RWPE1 (cell line): ENCODE results near the gene SLC9A1.

Experiments used
- CTCF ChIA-PET: fragments of 350-600 bp; sonication (Branson Sonifier 250); formaldehyde crosslinking; extraction: SDS; loops from one replicate; lab custom pipeline; 2021; lab: Yijun Ruan, JAX
- POLR2A ChIA-PET: fragments of 400-600 bp; formaldehyde crosslinking; extraction: SDS; loops from one replicate; lab custom pipeline; 2020; ENCODE audit warnings: antibody characterized with exemption; ENCODE audit not compliant: low non-redundant PET; lab: Yijun Ruan, JAX
- DNase-seq: peaks from one replicate; pipeline ENCODE4 v3.0.0; 2012; ENCODE audit warnings: low spot score
- H3K27ac ChIP-seq: fragments of 450-650 bp; 2 replicates; pipeline ENCODE4 v1.5.1; 2017
- CTCF ChIP-seq: fragments of 450-650 bp; conservative IDR thresholded peaks from 2 replicates; pipeline ENCODE4 v1.5.1; 2017; ENCODE audit warnings: low read depth, mild to moderate bottlenecking

Gene SLC9A1

GRCh38 chr1:27133158-27133557 lies 21.8 kb downstream of the SLC9A1 start:
- CTCF ChIA-PET = interaction anchor here (0.6 kb wide), 1 partner anchor 846 kb away, joined by 3 read pairs; no protein-coding TSS in a partner anchor
- H3K27ac ChIP-seq = peak overlapping the region; percentile 18; the same call in 1 of the 2 replicates
- POLR2A ChIA-PET = no interaction called here
- no peak for TF ChIP-seq CTCF
- no peak for DNase-seq

GRCh38 chr1:27132624-27133023 lies 22.3 kb downstream of the SLC9A1 start:
- no peak for DNase-seq
- ChIA-PET POLR2A (no interaction called here), CTCF (no interaction called here)
- peak overlapping the region; percentile 18; the same call in 1 of the 2 replicates for H3K27ac ChIP-seq
- no peak for TF ChIP-seq CTCF

GRCh38 chr1:27132147-27132546 lies 22.8 kb downstream of the SLC9A1 start:
- no peak for TF ChIP-seq CTCF
- POLR2A ChIA-PET = no interaction called here
- CTCF ChIA-PET = no interaction called here
- no peak overlapping the region for H3K27ac ChIP-seq
- DNase-seq = no peak

GRCh38 chr1:27130798-27131197 lies 24.1 kb downstream of the SLC9A1 start:
- no peak for DNase-seq
- CTCF ChIA-PET = interaction anchor here (0.6 kb wide), 1 partner anchor 87 kb away, joined by 3 read pairs; no protein-coding TSS in a partner anchor

GRCh38 chr1:27129225-27129624 lies 25.7 kb downstream of the SLC9A1 start:
- 0 out of 2 replicates have a peak overlapping the region, but pooled peaks have one; percentile 28 for H3K27ac ChIP-seq
- ChIA-PET CTCF (interaction anchor here (0.6 kb wide), 1 partner anchor 284 kb away, joined by 3 read pairs; no protein-coding TSS in a partner anchor), POLR2A (no interaction called here)

More at GRCh38 chr1:27130798-27131197, 24.1 kb downstream of the SLC9A1 start:
- POLR2A ChIA-PET = interaction anchor here (0.7 kb wide), 1 partner anchor 24 kb away, joined by 3 read pairs; the partner anchor contains the start of gene SLC9A1
- TF ChIP-seq CTCF = no peak
- H3K27ac ChIP-seq = peak overlapping the region; percentile 28; the same call in 1 of the 2 replicates

GRCh38 chr1:27127419-27127818 lies 27.5 kb downstream of the SLC9A1 start:
- no peak for DNase-seq
- H3K27ac ChIP-seq = peak overlapping the region; percentile 41
- ChIA-PET CTCF (interaction anchor here (0.7 kb wide), 1 partner anchor 770 kb away, joined by 3 read pairs; no protein-coding TSS in a partner anchor), POLR2A (no interaction called here)
- no peak for TF ChIP-seq CTCF

More at GRCh38 chr1:27129225-27129624, 25.7 kb downstream of the SLC9A1 start:
- no peak for DNase-seq
- TF ChIP-seq CTCF = no peak
